B cell (primary cell): ENCODE results near the gene HDAC6. TPM values are rescaled to one million over a fixed set of nuclear protein-coding genes. Genes with fewer than 3 reads are reported as not detected.

Experiments
- ATAC-seq: fragments of 200-7000 bp; cut with Tn5 transposase; one replicate; pipeline ENCODE4 v1.10.0; 2021; ENCODE audit warnings: low read depth, mild to moderate bottlenecking, moderate number of reproducible peaks, moderate library complexity
- CTCF ChIA-PET: fragments of 350-600 bp; sonication (Branson Sonifier 250); formaldehyde crosslinking; loops from one replicate; lab custom pipeline; 2021; ENCODE audit warnings: antibody characterized with exemption, inconsistent platforms; lab: Charles Lee
- POLR2A ChIA-PET: fragments of 350-600 bp; sonication (Branson Sonifier 250); formaldehyde crosslinking; loops from one replicate; lab custom pipeline; 2021; ENCODE audit warnings: antibody characterized with exemption; lab: Charles Lee
- DNase-seq: peaks from one replicate; pipeline ENCODE4 v3.0.0; 2013
- H2AFZ ChIP-seq: 2 replicates; pipeline ENCODE4 v1.6.1; 2012; ENCODE audit warnings: mild to moderate bottlenecking, low read depth, low read length; ENCODE audit not compliant: insufficient read depth, poor library complexity, severe bottlenecking
- H3K27ac ChIP-seq, 2 donors: 1 replicate in 1 of 2; 2 replicates in 1 of 2; pipeline ENCODE4 v1.5.1; 2012 to 2013; ENCODE audit warnings: low read length in 2 of 2, mild to moderate bottlenecking in 2 of 2, moderate library complexity in 1 of 2
- H3K27me3 ChIP-seq, 4 experiments: fragments of 200-600 bp in 1 of 4; sonication (generic) in 1 of 4; replicated peaks in 1 of 4; 1 replicate in 2 of 4; 2 replicates in 2 of 4; pipeline versions ENCODE4 v1.6.1 to v1.7.0; 2013 to 2016; ENCODE audit warnings: low read length in 3 of 4, mild to moderate bottlenecking in 2 of 4, mixed read lengths in 1 of 4, moderate library complexity in 1 of 4; ENCODE audit not compliant: insufficient read depth in 4 of 4, control insufficient read depth in 3 of 4; ENCODE audit errors: control extremely low read depth in 1 of 4
- H3K36me3 ChIP-seq, 2 experiments: replicated peaks in 1 of 2; 1 replicate in 1 of 2; 2 replicates in 1 of 2; pipeline versions ENCODE4 v1.6.1 to v1.7.1; 2013; ENCODE audit warnings: low read length in 1 of 2; ENCODE audit not compliant: insufficient read depth in 2 of 2, control insufficient read depth in 1 of 2; ENCODE audit errors: control extremely low read depth in 1 of 2, extremely low read depth in 1 of 2
- H3K4me1 ChIP-seq, 2 donors: fragments of 200-600 bp in 1 of 2; sonication (generic) in 1 of 2; 1 replicate in 1 of 2; 2 replicates in 1 of 2; pipeline versions ENCODE4 v1.5.1 to v1.6.1; 2013 to 2017; ENCODE audit warnings: low read length in 2 of 2; ENCODE audit not compliant: control insufficient read depth in 2 of 2, insufficient read depth in 2 of 2
- H3K4me2 ChIP-seq: replicated peaks from 2 replicates; pipeline ENCODE3; 2012; ENCODE audit warnings: mild to moderate bottlenecking, low read depth, low read length; ENCODE audit not compliant: poor library complexity, severe bottlenecking
- H3K4me3 ChIP-seq, 5 experiments: fragments of 200-600 bp in 1 of 5; sonication (generic) in 1 of 5; 1 replicate in 3 of 5; 2 replicates in 2 of 5; pipeline versions ENCODE4 v1.5.1 to v1.7.0; 2011 to 2016; ENCODE audit warnings: low read length in 4 of 5, mild to moderate bottlenecking in 4 of 5, low read depth in 2 of 5, control low read depth in 1 of 5, moderate library complexity in 1 of 5; ENCODE audit not compliant: insufficient read depth in 1 of 5; ENCODE audit errors: control extremely low read depth in 1 of 5, extremely low read depth in 1 of 5
- H3K79me2 ChIP-seq: fragments of 200-600 bp; sonication (generic); one replicate; pipeline ENCODE4 v1.6.0; 2016; ENCODE audit warnings: low read length; ENCODE audit not compliant: control insufficient read depth, insufficient read depth
- H3K9ac ChIP-seq: fragments of 200-600 bp; sonication (generic); 2 replicates; pipeline ENCODE4 v1.6.1; 2017; ENCODE audit warnings: mild to moderate bottlenecking, low read length, moderate library complexity
- H3K9me3 ChIP-seq, 3 donors: one replicate each; pipeline versions ENCODE4 v1.6.1 to v1.7.1; 2013; ENCODE audit warnings: low read length in 2 of 3; ENCODE audit not compliant: control insufficient read depth in 2 of 3, insufficient read depth in 1 of 3; ENCODE audit errors: control extremely low read depth in 1 of 3
- H4K20me1 ChIP-seq: 2 replicates; pipeline ENCODE4 v1.6.0; 2012; ENCODE audit warnings: mild to moderate bottlenecking, low read length; ENCODE audit not compliant: insufficient read depth, control insufficient read depth, poor library complexity, severe bottlenecking
- H3K27ac Mint-ChIP-seq: one replicate; pipeline ENCODE4 v1.8.0; 2021; ENCODE audit warnings: mixed read lengths
- H3K27me3 Mint-ChIP-seq: one replicate; pipeline ENCODE4 v1.8.0; 2021; ENCODE audit warnings: mixed read lengths
- H3K4me1 Mint-ChIP-seq: one replicate; pipeline ENCODE4 v1.8.0; 2021; ENCODE audit warnings: mixed read lengths
- H3K4me3 Mint-ChIP-seq: one replicate; pipeline ENCODE4 v1.8.0; 2021; ENCODE audit warnings: mixed read lengths
- H3K9me3 Mint-ChIP-seq: one replicate; pipeline ENCODE4 v1.8.0; 2022; ENCODE audit warnings: mixed read lengths; ENCODE audit not compliant: insufficient read depth
- CTCF ChIP-seq: fragments of 200-600 bp; IDR thresholded peaks from one replicate; pipeline ENCODE4 v1.8.0; 2022; ENCODE audit warnings: antibody characterized with exemption, mild to moderate bottlenecking
- EZH2 ChIP-seq: IDR thresholded peaks from 2 replicates; pipeline ENCODE4 v1.6.1; 2012; ENCODE audit warnings: borderline replicate concordance, low read depth, mild to moderate bottlenecking, moderate library complexity, low read length; ENCODE audit not compliant: insufficient read depth, poor library complexity, severe bottlenecking
- WGBS: methylation state at CpG from one replicate; pipeline ENCODE4 v1.1.5; 2013; ENCODE audit warnings: missing lambda C conversion rate; ENCODE audit not compliant: insufficient coverage; 5-methylcytosine and 5-hydroxymethylcytosine counted together
- intact Hi-C: fragments of 100-400 bp; cut with micrococcal nuclease; formaldehyde crosslinking; loops from one replicate; pipeline ENCODE4 v1.10.0; 2022
- polyA plus RNA-seq: library from polyadenylated mRNA; depleted of rRNA; stranded (reverse); fragments of >200 nt; gene quantifications from 2 replicates; pipeline ENCODE4 v1.2.3, GENCODE V29; 2012
- total RNA-seq, 2 donors: library from RNA; stranded (reverse); fragments of 120-200 nt in 1 of 2; gene quantifications; 1 replicate in 1 of 2; 2 replicates in 1 of 2; pipeline versions ENCODE4 v1.2.3 to v1.2.4, GENCODE V29; 2013 to 2022

The HDAC6 gene
- total and polyA plus RNA-seq, 2 donors (not counting 1 experiment from before 2014, with no cell fraction given): 125 to 168 TPM

- TF ChIP-seq CTCF: no peak
Measured at GRCh38 chrX:48770296-48770695, 31.6 kb upstream of the HDAC6 start.

GRCh38 chrX:48772602-48773001 is 29.3 kb upstream of the HDAC6 start:
- no peaks in the 10 kb centered on the region for H3K9me3 ChIP-seq
- Mint-ChIP-seq H3K4me3 (no peak overlapping the region), H3K4me1 (no peaks in the 10 kb centered on the region), H3K27ac (no peak overlapping the region), H3K27me3 (peaks cover 4% of the 10 kb centered on the region), H3K9me3 (no peaks in the 10 kb centered on the region)
- ATAC-seq (no peak), DNase-seq (no peak)
- no peak overlapping the region for H3K9ac ChIP-seq
- no peaks in the 10 kb centered on the region for H3K4me1 ChIP-seq
- H3K4me2 ChIP-seq: no peak overlapping the region
- ChIA-PET POLR2A (no interaction called here), CTCF (no interaction called here)
- TF ChIP-seq CTCF (no peak), EZH2 (no peak)
- H3K27ac ChIP-seq: no peak overlapping the region
- WGBS: 100% methylated on average over 2 of the region's 6 CpGs
- H3K36me3 ChIP-seq: no peaks in the 10 kb centered on the region
- no peak overlapping the region for H3K4me3 ChIP-seq
- intact Hi-C loops: no loop called here
- no peak overlapping the region for H2AFZ ChIP-seq
- H3K27me3 ChIP-seq: no peaks in the 10 kb centered on the region
- no peaks in the 10 kb centered on the region for H3K79me2 ChIP-seq
- no peaks in the 10 kb centered on the region for H4K20me1 ChIP-seq

More at GRCh38 chrX:48770296-48770695, 31.6 kb upstream of the HDAC6 start:
- no peaks in the 10 kb centered on the region for H3K9me3 ChIP-seq
- WGBS: no CpG with 5 or more reads among the region's 6 CpGs
- Mint-ChIP-seq H3K27ac (no peak overlapping the region), H3K27me3 (peaks cover 4% of the 10 kb centered on the region), H3K4me1 (no peaks in the 10 kb centered on the region), H3K9me3 (no peaks in the 10 kb centered on the region), H3K4me3 (no peak overlapping the region)
- H2AFZ ChIP-seq: no peak overlapping the region
- intact Hi-C loops: no loop called here
- no peaks in the 10 kb centered on the region for H4K20me1 ChIP-seq
- H3K27ac ChIP-seq: no peak overlapping the region
- no peak overlapping the region for H3K4me2 ChIP-seq
- no peak overlapping the region for H3K9ac ChIP-seq
- no peak overlapping the region for H3K4me3 ChIP-seq
- H3K36me3 ChIP-seq: no peaks in the 10 kb centered on the region
- ATAC-seq (no peak), DNase-seq (no peak)
- ChIA-PET POLR2A (interaction anchor here (0.7 kb wide), 1 partner anchor 59 kb away, joined by 7 read pairs; no protein-coding TSS in a partner anchor), CTCF (no interaction called here)
- no peaks in the 10 kb centered on the region for H3K79me2 ChIP-seq
- no peaks in the 10 kb centered on the region for H3K27me3 ChIP-seq
- H3K4me1 ChIP-seq: no peaks in the 10 kb centered on the region
